GM23248 (cell line): ENCODE data around the gene IL18. TPM values are rescaled to one million over a fixed set of nuclear protein-coding genes. Genes with fewer than 3 reads are reported as not detected.

ENCODE experiments used
- DNase-seq: peaks from one replicate; pipeline ENCODE4 v3.0.0-alpha.2; 2015
- H2AFZ ChIP-seq: fragments of 200-600 bp; sonication (generic); 2 replicates; pipeline ENCODE4 v1.6.1; 2016; ENCODE audit warnings: antibody characterized with exemption
- H3F3A ChIP-seq: fragments of 200-600 bp; sonication (generic); 2 replicates; pipeline ENCODE4 v1.6.1; 2016; ENCODE audit warnings: mild to moderate bottlenecking, antibody characterized with exemption, mixed run types; ENCODE audit not compliant: insufficient read depth
- H3K27ac ChIP-seq: fragments of 200-600 bp; sonication (generic); 2 replicates; pipeline ENCODE4 v1.5.1; 2016; ENCODE audit warnings: mild to moderate bottlenecking
- H3K27me3 ChIP-seq: fragments of 200-600 bp; sonication (generic); replicated peaks from 2 replicates; pipeline ENCODE4 v1.6.1; 2016; ENCODE audit warnings: mild to moderate bottlenecking; ENCODE audit not compliant: insufficient read depth
- H3K36me3 ChIP-seq: fragments of 200-600 bp; sonication (generic); 2 replicates; pipeline ENCODE4 v1.6.1; 2016; ENCODE audit warnings: low read depth, mild to moderate bottlenecking
- H3K4me1 ChIP-seq: fragments of 200-600 bp; sonication (generic); 2 replicates; pipeline ENCODE4 v1.6.1; 2016; ENCODE audit warnings: mild to moderate bottlenecking; ENCODE audit not compliant: insufficient read depth
- H3K4me2 ChIP-seq: fragments of 200-600 bp; sonication (generic); one replicate; pipeline ENCODE4 v1.6.1; 2016; ENCODE audit warnings: mild to moderate bottlenecking; ENCODE audit not compliant: unreplicated experiment
- H3K4me3 ChIP-seq: fragments of 200-600 bp; sonication (generic); 2 replicates; pipeline ENCODE4 v1.5.1; 2016; ENCODE audit warnings: mild to moderate bottlenecking
- H3K79me2 ChIP-seq: fragments of 200-600 bp; sonication (generic); 2 replicates; pipeline ENCODE4 v1.6.1; 2016; ENCODE audit warnings: mild to moderate bottlenecking; ENCODE audit not compliant: insufficient read depth
- H3K9ac ChIP-seq: fragments of 200-600 bp; sonication (generic); 2 replicates; pipeline ENCODE4 v1.6.1; 2016; ENCODE audit warnings: mild to moderate bottlenecking
- H3K9me2 ChIP-seq: fragments of 200-600 bp; sonication (generic); 2 replicates; pipeline ENCODE4 v1.6.1; 2016; ENCODE audit warnings: mixed run types, mild to moderate bottlenecking, moderate library complexity; ENCODE audit not compliant: insufficient read depth
- H3K9me3 ChIP-seq: fragments of 200-600 bp; sonication (generic); one replicate; pipeline ENCODE4 v1.6.1; 2017; ENCODE audit warnings: low read depth
- H4K20me1 ChIP-seq: fragments of 200-600 bp; sonication (generic); 2 replicates; pipeline ENCODE4 v1.6.0; 2016; ENCODE audit not compliant: insufficient read depth
- EZH2 ChIP-seq: fragments of 200-600 bp; sonication (generic); IDR thresholded peaks from 2 replicates; pipeline ENCODE4 v1.6.1; 2018; ENCODE audit warnings: antibody characterized with exemption, mild to moderate bottlenecking; ENCODE audit not compliant: insufficient read depth, poor library complexity, severe bottlenecking
- EZH2phosphoT487 ChIP-seq: fragments of 200-600 bp; sonication (generic); IDR thresholded peaks from 2 replicates; pipeline ENCODE4 v1.6.1; 2018; ENCODE audit warnings: antibody characterized with exemption, moderate library complexity, mild to moderate bottlenecking, low read depth; ENCODE audit not compliant: insufficient read depth
- WGBS, 2 experiments: methylation state at CpG; one replicate each; pipeline ENCODE4 v1.1.6; 2015 to 2017; ENCODE audit warnings: low lambda C conversion rate in 2 of 2, low coverage in 1 of 2; ENCODE audit errors: missing lambda C conversion rate in 2 of 2; 5-methylcytosine and 5-hydroxymethylcytosine counted together
- in situ Hi-C: fragments of 300-500 bp; cut with MboI; formaldehyde crosslinking; loops from 2 replicates; pipeline ENCODE4 v1.15.0; 2020
- polyA plus RNA-seq: library from polyadenylated mRNA; unstranded; fragments of >200 nt; fragmentation: Nextera tagmentation; extraction: Ambion mirVana; gene quantifications from 2 replicates; pipeline ENCODE4 v1.2.1, GENCODE V29; 2016
- total RNA-seq: library from RNA; depleted of rRNA; stranded (reverse); fragments of >200 nt; shearing (Covaris generic); gene quantifications from 2 replicates; pipeline ENCODE4 v1.2.3, GENCODE V29; 2014

IL18 gene
- total and polyA plus RNA-seq, 2 experiments from 2014 or later: 51.9 to 62.9 TPM

DNA sequence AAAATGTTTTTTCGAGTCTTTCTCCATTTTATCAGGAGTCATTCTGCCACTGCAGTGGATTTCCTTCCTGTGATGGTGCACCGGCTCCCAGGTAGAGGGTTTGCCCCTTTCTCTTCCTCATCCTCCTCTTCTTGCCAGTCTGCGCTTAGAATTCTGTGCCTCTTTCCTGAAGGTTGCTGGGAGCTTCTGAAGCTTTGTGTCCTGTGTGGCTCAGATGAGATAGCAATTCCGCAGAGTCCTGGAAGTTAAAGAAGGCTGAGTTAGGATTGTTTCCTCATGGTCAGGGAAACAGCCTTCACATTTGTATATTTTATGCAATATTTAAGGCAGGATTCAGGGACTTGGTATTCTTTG lies 11.7 kb upstream of the IL18 start:
- H3K27me3 ChIP-seq: no peaks in the 10 kb centered on the region
- H2AFZ ChIP-seq: peak overlapping the region; percentile 65
- H3K4me3 ChIP-seq: peak overlapping the region; percentile 65
- peak overlapping the region; percentile 30; the same call in 1 of the 2 replicates for H3K27ac ChIP-seq
- peaks cover 28% of the 10 kb centered on the region for H3K4me1 ChIP-seq
- H3K4me2 ChIP-seq: peak overlapping the region; percentile 84
- H3K36me3 ChIP-seq: no peaks in the 10 kb centered on the region
- no peaks in the 10 kb centered on the region for H3K9me3 ChIP-seq
- WGBS, 2 experiments: 25 to 29% methylated on average over 4 of the region's 4 CpGs
- H3K79me2 ChIP-seq: no peaks in the 10 kb centered on the region
- H3K9ac ChIP-seq: peak overlapping the region; percentile 71
- in situ Hi-C loops: no loop called here
- no peaks in the 10 kb centered on the region for H4K20me1 ChIP-seq
- no peak for DNase-seq
- no peak for TF ChIP-seq EZH2phosphoT487
- no peak for TF ChIP-seq EZH2
- no peaks in the 10 kb centered on the region for H3K9me2 ChIP-seq
- H3F3A ChIP-seq: peaks cover 8% of the 10 kb centered on the region; the same call in 1 of the 2 replicates

- H3K27ac ChIP-seq: peak within 1 kb of the TSS; percentile 30; the same call in 1 of the 2 replicates
- no peaks in the 10 kb centered on the region for H3K9me2 ChIP-seq
- no peaks in the 10 kb centered on the region for H3K27me3 ChIP-seq
- no peak for TF ChIP-seq EZH2
- TF ChIP-seq EZH2phosphoT487: no peak
- DNase-seq: peak; percentile 87
- H3F3A ChIP-seq: peaks cover 8% of the 10 kb centered on the region; the same call in 1 of the 2 replicates
- H3K79me2 ChIP-seq: no peaks in the 10 kb centered on the region
- H3K4me1 ChIP-seq: peaks cover 28% of the 10 kb centered on the region
- WGBS, 2 experiments: 3 to 4% methylated on average over 11 of the region's 11 CpGs
- H3K4me3 ChIP-seq: peak within 1 kb of the TSS; percentile 65
- in situ Hi-C loops: no loop called here
- peak within 1 kb of the TSS; percentile 71 for H3K9ac ChIP-seq
- H3K9me3 ChIP-seq: no peaks in the 10 kb centered on the region
- H3K4me2 ChIP-seq: peak within 1 kb of the TSS; percentile 84
- no peaks in the 10 kb centered on the region for H3K36me3 ChIP-seq
- no peaks in the 10 kb centered on the region for H4K20me1 ChIP-seq
- H2AFZ ChIP-seq: peak within 1 kb of the TSS; percentile 65
Measured at GRCh38 chr11:112174789-112175598, 11.1 kb upstream of the IL18 start, which contains the start of gene BCO2. BCO2 (plus strand) TSS chr11:112175512; CDS start chr11:112175602, 90 bp downstream.

DNA sequence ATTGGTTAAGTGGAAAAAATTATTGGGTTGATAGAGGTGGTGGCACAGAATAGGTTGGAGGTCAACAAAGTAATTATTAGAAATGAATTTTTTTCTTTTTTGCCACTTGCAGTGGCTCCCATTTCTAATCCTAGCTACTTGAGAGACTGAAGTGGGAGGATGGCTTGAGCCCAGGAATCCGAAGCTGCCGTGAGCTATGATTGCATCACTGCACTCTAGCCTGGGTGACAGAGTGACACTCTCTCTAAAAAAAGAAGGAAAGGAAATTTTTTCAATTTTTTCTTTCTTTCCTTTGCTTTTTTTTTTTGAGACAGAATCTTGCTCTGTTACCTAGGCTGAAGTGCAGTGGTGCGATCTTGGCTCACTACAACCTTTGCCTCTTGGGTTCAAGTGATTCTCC lies 9.3 kb upstream of the IL18 start:
- no peak overlapping the region for H2AFZ ChIP-seq
- peak overlapping the region; percentile 22 for H3K27ac ChIP-seq
- peak; percentile 64 for DNase-seq
- H3F3A ChIP-seq: peaks cover 8% of the 10 kb centered on the region; the same call in 1 of the 2 replicates
- 33 to 36% methylated on average over 3 of the region's 3 CpGs for WGBS, 2 experiments
- no peak overlapping the region; the same call in 1 of the 2 replicates for H3K4me3 ChIP-seq
- H3K79me2 ChIP-seq: no peaks in the 10 kb centered on the region
- 0 out of 2 replicates have a peak overlapping the region, but pooled peaks have one; percentile 8 for H3K9ac ChIP-seq
- in situ Hi-C loops: no loop called here
- no peaks in the 10 kb centered on the region for H3K36me3 ChIP-seq
- no peaks in the 10 kb centered on the region for H3K9me3 ChIP-seq
- TF ChIP-seq EZH2 (no peak), EZH2phosphoT487 (no peak)
- no peaks in the 10 kb centered on the region for H4K20me1 ChIP-seq
- H3K4me1 ChIP-seq: peaks cover 28% of the 10 kb centered on the region
- no peaks in the 10 kb centered on the region for H3K9me2 ChIP-seq
- no peaks in the 10 kb centered on the region for H3K27me3 ChIP-seq
- H3K4me2 ChIP-seq: peak overlapping the region; percentile 33

DNA sequence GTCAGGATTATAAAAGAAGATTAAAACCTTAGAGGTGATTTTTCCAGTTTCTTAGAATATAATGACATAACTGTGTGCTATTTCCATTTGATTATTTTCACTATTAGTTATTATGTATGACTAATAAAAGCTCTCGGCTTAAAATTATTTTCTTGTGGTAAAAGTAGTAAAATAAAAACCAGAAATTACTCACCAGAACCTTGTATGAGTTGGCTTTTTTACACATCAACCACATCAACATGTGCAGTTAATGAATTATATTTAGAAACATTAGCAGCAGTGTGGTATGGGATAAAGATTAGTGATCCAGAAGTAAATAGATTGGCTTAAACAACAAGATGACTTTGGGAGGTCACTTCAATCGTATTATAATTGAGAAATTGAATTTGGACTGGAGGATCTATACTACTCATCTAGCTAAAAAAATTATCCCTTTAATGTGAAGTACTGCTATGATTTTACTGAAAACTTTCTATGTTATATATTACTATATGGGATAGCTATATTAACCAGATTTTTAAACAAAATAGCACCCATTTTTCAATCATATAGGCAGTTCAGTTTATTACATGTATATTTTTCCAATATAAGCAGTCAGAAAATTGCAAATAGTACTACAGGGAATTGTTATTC lies 8.6 kb upstream of the IL18 start:
- Histone ChIP-seq H3K9ac (peak overlapping the region; percentile 8; the same call in 1 of the 2 replicates), H3K79me2 (no peaks in the 10 kb centered on the region), H2AFZ (no peak overlapping the region), H4K20me1 (no peaks in the 10 kb centered on the region), H3F3A (peaks cover 8% of the 10 kb centered on the region; the same call in 1 of the 2 replicates), H3K4me2 (peak overlapping the region; percentile 33), H3K27ac (peak overlapping the region; percentile 22), H3K9me3 (no peaks in the 10 kb centered on the region), H3K4me1 (peaks cover 28% of the 10 kb centered on the region), H3K36me3 (no peaks in the 10 kb centered on the region), H3K9me2 (no peaks in the 10 kb centered on the region), H3K27me3 (no peaks in the 10 kb centered on the region), H3K4me3 (no peak overlapping the region)
- DNase-seq: peak; percentile 86
- TF ChIP-seq EZH2phosphoT487 (0 out of 2 replicates have a peak, but pooled peaks have one; percentile 42), EZH2 (no peak)
- 2 to 3% methylated on average over 2 of the region's 2 CpGs for WGBS, 2 experiments
- in situ Hi-C loops: no loop called here
